ENCODE measurements around the gene LRP1B. TPM values are rescaled to one million over a fixed set of nuclear protein-coding genes. Genes with fewer than 3 reads are reported as not detected.

The LRP1B gene
- total RNA-seq, 4 donors from 2014 or later = 0.42 to 0.71 (median 0.65) TPM

GRCh38 chr2:141475801-141476200 lies 655.0 kb downstream of the LRP1B start:
- H3K27me3 ChIP-seq = no peaks in the 10 kb centered on the region
- H3K36me3 ChIP-seq = no peaks in the 10 kb centered on the region
- H3K9me3 ChIP-seq = no peaks in the 10 kb centered on the region
- TF ChIP-seq CTCF (IDR thresholded peaks at IDR 0.05) (no peak), EP300 (IDR thresholded peaks at IDR 0.05) (no peak), POLR2AphosphoS5 (IDR thresholded peaks at IDR 0.05) (no peak), POLR2A (IDR thresholded peaks at IDR 0.05; ENCODE audit: low read depth) (no peak)
- intact Hi-C loops (cut with DNase I) = no loop called here
- no peak for DNase-seq (ENCODE audit: extremely low spot score)
- no peaks in the 10 kb centered on the region for H3K4me1 ChIP-seq
- no peak overlapping the region for H3K4me3 ChIP-seq
- H3K27ac ChIP-seq (replicated peaks in 1 of 4) = no peak overlapping the region
- WGBS = 83% methylated on average over 6 of the region's 6 CpGs

- no peak for DNase-seq (ENCODE audit: extremely low spot score)
- no peak overlapping the region for H3K4me3 ChIP-seq
- H3K27ac ChIP-seq (replicated peaks in 1 of 4) = no peak overlapping the region
- H3K27me3 ChIP-seq = no peaks in the 10 kb centered on the region
- TF ChIP-seq POLR2AphosphoS5 (IDR thresholded peaks at IDR 0.05) = no peak
- no peak for TF ChIP-seq POLR2A (IDR thresholded peaks at IDR 0.05; ENCODE audit: low read depth)
- no peak for TF ChIP-seq CTCF (IDR thresholded peaks at IDR 0.05)
- no peak for TF ChIP-seq EP300 (IDR thresholded peaks at IDR 0.05)
- H3K36me3 ChIP-seq = no peaks in the 10 kb centered on the region
- no peaks in the 10 kb centered on the region for H3K9me3 ChIP-seq
- WGBS = 84% methylated on average over 6 of the region's 6 CpGs
- intact Hi-C loops (cut with DNase I) = no loop called here
- no peaks in the 10 kb centered on the region for H3K4me1 ChIP-seq
Measured at GRCh38 chr2:141468761-141469160, 662.1 kb downstream of the LRP1B start.

DNA sequence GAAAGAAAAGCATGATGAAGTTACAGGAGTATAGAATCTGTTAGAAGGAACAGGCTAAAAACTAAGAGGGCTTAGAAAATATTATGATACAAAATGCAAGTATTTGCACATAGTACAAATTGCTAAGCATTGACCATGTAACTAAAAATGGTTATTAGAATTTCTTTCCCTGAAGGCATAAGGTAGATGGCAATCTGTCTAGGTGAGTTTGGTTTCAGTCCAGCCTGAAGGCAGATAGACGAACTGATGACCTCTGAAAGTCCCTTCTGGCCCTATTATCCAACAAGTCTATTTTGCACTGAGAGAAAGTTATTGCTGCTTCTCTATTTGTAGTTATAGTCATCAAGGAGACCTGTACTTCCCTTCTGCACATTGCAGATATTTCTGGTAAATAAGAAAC lies 663.5 kb downstream of the LRP1B start:
- DNase-seq (ENCODE audit: extremely low spot score) = no peak
- H3K4me3 ChIP-seq = no peak overlapping the region
- no peaks in the 10 kb centered on the region for H3K36me3 ChIP-seq
- no peaks in the 10 kb centered on the region for H3K27me3 ChIP-seq
- no peaks in the 10 kb centered on the region for H3K9me3 ChIP-seq
- H3K27ac ChIP-seq (replicated peaks in 1 of 4) = no peak overlapping the region
- WGBS = 71% methylated on average over 1 of the region's 1 CpG
- no peaks in the 10 kb centered on the region for H3K4me1 ChIP-seq
- intact Hi-C loops (cut with DNase I) = no loop called here
- TF ChIP-seq POLR2A (IDR thresholded peaks at IDR 0.05; ENCODE audit: low read depth) = no peak

GRCh38 chr2:141464995-141465394 lies 665.8 kb downstream of the LRP1B start:
- H3K4me3 ChIP-seq = no peak overlapping the region
- intact Hi-C loops (cut with DNase I) = no loop called here
- H3K36me3 ChIP-seq = no peaks in the 10 kb centered on the region
- H3K27ac ChIP-seq (replicated peaks in 1 of 4) = no peak overlapping the region
- DNase-seq (ENCODE audit: extremely low spot score) = no peak
- H3K27me3 ChIP-seq = no peaks in the 10 kb centered on the region
- TF ChIP-seq EP300 (IDR thresholded peaks at IDR 0.05) (no peak), POLR2A (IDR thresholded peaks at IDR 0.05; ENCODE audit: low read depth) (no peak), CTCF (IDR thresholded peaks at IDR 0.05) (no peak)
- no peaks in the 10 kb centered on the region for H3K9me3 ChIP-seq
- no peaks in the 10 kb centered on the region for H3K4me1 ChIP-seq

DNA sequence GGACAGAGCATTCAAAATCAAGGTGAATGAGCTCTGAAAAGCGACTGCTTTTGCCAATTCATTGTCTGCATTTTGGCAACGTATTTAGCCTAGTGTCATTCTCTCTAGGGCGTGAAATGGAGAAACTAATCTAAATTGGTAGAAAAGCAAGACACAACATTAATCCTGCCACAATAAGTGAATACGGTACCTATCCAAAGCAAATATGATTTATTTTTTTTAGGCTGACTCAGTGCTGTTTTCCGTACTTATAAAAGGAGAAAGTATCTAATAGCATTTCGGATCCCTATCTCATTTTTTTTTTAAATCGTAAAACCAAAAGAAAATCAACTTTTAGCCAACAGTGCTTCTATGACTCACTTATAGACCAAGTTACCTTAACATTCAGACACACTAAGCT lies 672.5 kb downstream of the LRP1B start:
- H3K27me3 ChIP-seq = no peaks in the 10 kb centered on the region
- H3K9me3 ChIP-seq = no peaks in the 10 kb centered on the region
- H3K4me3 ChIP-seq = no peak overlapping the region
- 78% methylated on average over 7 of the region's 7 CpGs for WGBS
- intact Hi-C loops (cut with DNase I) = no loop called here
- no peak overlapping the region for H3K27ac ChIP-seq (replicated peaks in 1 of 4)
- no peaks in the 10 kb centered on the region for H3K36me3 ChIP-seq
- no peaks in the 10 kb centered on the region for H3K4me1 ChIP-seq
- TF ChIP-seq CTCF (IDR thresholded peaks at IDR 0.05) (no peak), POLR2A (IDR thresholded peaks at IDR 0.05; ENCODE audit: low read depth) (no peak), EP300 (IDR thresholded peaks at IDR 0.05) (no peak), POLR2AphosphoS5 (IDR thresholded peaks at IDR 0.05) (no peak)
- DNase-seq (ENCODE audit: extremely low spot score) = no peak

Measured in esophagus muscularis mucosa (tissue), 4 donors.